Urothelium cell line (cell line): Measurements from ENCODE around the gene CFAP46.
"Not testable (repeated sequence)": the region's sequence is repeated elsewhere in the genome, so short reads cannot be mapped to it uniquely, and the experiment has no call there.

Experiments used
- DNase-seq: peaks from one replicate; pipeline ENCODE4 v3.0.0; 2011; ENCODE audit warnings: low spot score, mixed read lengths
- FAIRE-seq: peaks from 2 replicates; lab custom pipeline; 2011; peaks lifted over from hg19 to GRCh38; lab: Jason Lieb, UNC

Gene CFAP46

GRCh38 chr10:132848951-132849545 lies 93.3 kb downstream of the CFAP46 start:
- FAIRE-seq (no peak), DNase-seq (no peak)

- FAIRE-seq (no peak), DNase-seq (no peak)
Measured at GRCh38 chr10:132848291-132848701, 94.1 kb downstream of the CFAP46 start.

- DNase-seq (no peak), FAIRE-seq (no peak)
Measured at GRCh38 chr10:132847856-132848255, 94.5 kb downstream of the CFAP46 start.

GRCh38 chr10:132847416-132847777 lies 95.0 kb downstream of the CFAP46 start:
- FAIRE-seq (no peak), DNase-seq (no peak)

GRCh38 chr10:132846631-132847415 lies 95.5 kb downstream of the CFAP46 start:
- no peak for DNase-seq

GRCh38 chr10:132845780-132846595 lies 96.4 kb downstream of the CFAP46 start:
- DNase-seq (no peak), FAIRE-seq (no peak)

More at GRCh38 chr10:132846631-132847415, 95.5 kb downstream of the CFAP46 start:
- FAIRE-seq: no peak

GRCh38 chr10:132845041-132845551 lies 97.3 kb downstream of the CFAP46 start:
- DNase-seq (no peak), FAIRE-seq (no peak)

GRCh38 chr10:132844069-132844809 lies 98.1 kb downstream of the CFAP46 start:
- DNase-seq (no peak), FAIRE-seq (no peak)

GRCh38 chr10:132843276-132843675 lies 99.1 kb downstream of the CFAP46 start:
- not testable (repeated sequence) for DNase-seq, FAIRE-seq

- FAIRE-seq: no peak
- DNase-seq: no peak
Measured at GRCh38 chr10:132842397-132842796, 100.0 kb downstream of the CFAP46 start.

- FAIRE-seq (no peak), DNase-seq (no peak)
Measured at GRCh38 chr10:132841615-132841975, 100.8 kb downstream of the CFAP46 start.

GRCh38 chr10:132840698-132841614 lies 101.4 kb downstream of the CFAP46 start:
- FAIRE-seq: no peak

GRCh38 chr10:132839061-132839460 lies 103.3 kb downstream of the CFAP46 start:
- FAIRE-seq: no peak
- no peak for DNase-seq

More at GRCh38 chr10:132840698-132841614, 101.4 kb downstream of the CFAP46 start:
- DNase-seq: no peak

- DNase-seq: no peak
- FAIRE-seq: no peak
Measured at GRCh38 chr10:132838346-132838970, 103.9 kb downstream of the CFAP46 start.

- FAIRE-seq: no peak
- DNase-seq: no peak
Measured at GRCh38 chr10:132837905-132838304, 104.5 kb downstream of the CFAP46 start.

- DNase-seq: peak; percentile 71
- FAIRE-seq: no peak
Measured at GRCh38 chr10:132836832-132837540, 105.4 kb downstream of the CFAP46 start.

- no peak for FAIRE-seq
- no peak for DNase-seq
Measured at GRCh38 chr10:132836248-132836831, 106.0 kb downstream of the CFAP46 start.

- FAIRE-seq (no peak), DNase-seq (no peak)
Measured at GRCh38 chr10:132835848-132836233, 106.5 kb downstream of the CFAP46 start.
